ENCODE results near the gene GNPNAT1. TPM values are rescaled to one million over a fixed set of nuclear protein-coding genes. Genes with fewer than 3 reads are reported as not detected.

The GNPNAT1 gene
- total and polyA plus RNA-seq, 2 of the 8 experiments (the other 6 are each of a cell fraction or from before 2014, with no cell fraction given): 25.5 to 54.1 TPM

GRCh38 chr14:52729925-52730708, 61.3 kb downstream of the GNPNAT1 start, which contains the start of gene STYX (continued):
- TF ChIP-seq CHD7 (IDR thresholded peaks at IDR 0.05; ENCODE audit: insufficient replicate concordance, low read length) (no peak), PHF8 (conservative IDR thresholded peaks at IDR 0.05; ENCODE audit: low read depth, low read length) (peak; percentile 90), ASH2L (IDR thresholded peaks at IDR 0.05; ENCODE audit: low read length) (peak; percentile 96), SIX5 (IDR thresholded peaks at IDR 0.05; ENCODE audit: low read depth, low read length) (no peak), ATF2 (IDR thresholded peaks at IDR 0.05; ENCODE audit: low read length) (no peak), ATF3 (IDR thresholded peaks at IDR 0.05; ENCODE audit: insufficient read depth, low read depth, low read length) (no peak), YY1 (IDR thresholded peaks at IDR 0.05; ENCODE audit: low read depth, low read length) (peak; percentile 79), GTF2F1 (IDR thresholded peaks at IDR 0.05; ENCODE audit: borderline replicate concordance, low read depth, low read length) (no peak)

All from H1 (cell line).